WTC11 (cell line): ENCODE data around the gene WRAP73. TPM values are rescaled to one million over a fixed set of nuclear protein-coding genes. Genes with fewer than 3 reads are reported as not detected.

Experiments used
- ATAC-seq: fragments of 200-7000 bp; cut with Tn5 transposase; 2 replicates; pipeline ENCODE4 v1.10.0; 2021; ENCODE audit warnings: mild to moderate bottlenecking, moderate library complexity
- CTCF ChIA-PET: fragments of 300-600 bp; sonication (Branson Sonifier 250); formaldehyde crosslinking; loops from one replicate; lab custom pipeline; 2021; ENCODE audit warnings: antibody characterized with exemption; lab: Charles Lee
- POLR2A ChIA-PET: fragments of 350-600 bp; sonication (Branson Sonifier 250); formaldehyde crosslinking; loops from one replicate; lab custom pipeline; 2021; ENCODE audit warnings: antibody characterized with exemption; lab: Charles Lee
- DNase-seq: peaks from one replicate; pipeline ENCODE4 v3.0.0; 2021; ENCODE audit warnings: low spot score
- H3K27ac Mint-ChIP-seq: 2 replicates; pipeline ENCODE4 v1.8.0; 2021; ENCODE audit warnings: mixed read lengths
- H3K27me3 Mint-ChIP-seq: 2 replicates; pipeline ENCODE4 v1.8.0; 2021; ENCODE audit warnings: low read depth, mild to moderate bottlenecking, moderate library complexity, mixed read lengths
- H3K36me3 Mint-ChIP-seq: 2 replicates; pipeline ENCODE4 v1.8.0; 2021; ENCODE audit warnings: mixed read lengths
- H3K4me1 Mint-ChIP-seq: 2 replicates; pipeline ENCODE4 v1.8.0; 2022; ENCODE audit warnings: mixed read lengths
- H3K4me3 Mint-ChIP-seq: 2 replicates; pipeline ENCODE4 v1.8.0; 2021; ENCODE audit warnings: mild to moderate bottlenecking, moderate library complexity, mixed read lengths
- H3K9me3 Mint-ChIP-seq: 2 replicates; pipeline ENCODE4 v1.8.0; 2021; ENCODE audit warnings: mixed read lengths
- CREB1 ChIP-seq: sonication (generic); formaldehyde crosslinking; IDR thresholded peaks from 2 replicates; pipeline ENCODE4 v1.8.0; 2023; ENCODE audit warnings: mild to moderate bottlenecking, missing genetic modification reagents
- GRHL2 ChIP-seq: fragments of 250-450 bp; sonication (Bioruptor Pico); IDR thresholded peaks from 2 replicates; pipeline ENCODE4 v1.8.0; 2022; ENCODE audit warnings: mild to moderate bottlenecking, moderate library complexity; ENCODE audit not compliant: insufficient replicate concordance, severe bottlenecking
- GTF2I ChIP-seq: fragments of 250-450 bp; sonication (Bioruptor Pico); conservative IDR thresholded peaks from 2 replicates; pipeline ENCODE4 v1.4.0; 2021; ENCODE audit warnings: mild to moderate bottlenecking
- IRF2 ChIP-seq: sonication (generic); formaldehyde crosslinking; IDR thresholded peaks from 2 replicates; pipeline ENCODE4 v1.8.0; 2022; ENCODE audit warnings: low read depth, missing genetic modification reagents, borderline replicate concordance
- JUN ChIP-seq: sonication (generic); formaldehyde crosslinking; IDR thresholded peaks from 2 replicates; pipeline ENCODE4 v1.8.0; 2023; ENCODE audit warnings: mild to moderate bottlenecking, missing genetic modification reagents
- NFATC4 ChIP-seq: fragments of 250-450 bp; sonication (Bioruptor Pico); IDR thresholded peaks from 2 replicates; pipeline ENCODE4 v1.9.0; 2021; ENCODE audit warnings: mild to moderate bottlenecking
- RORB ChIP-seq: fragments of 250-450 bp; sonication (Bioruptor Pico); IDR thresholded peaks from 2 replicates; pipeline ENCODE4 v1.9.0; 2021; ENCODE audit warnings: mild to moderate bottlenecking
- SOX15 ChIP-seq: fragments of 250-450 bp; sonication (Bioruptor Pico); IDR thresholded peaks from 2 replicates; pipeline ENCODE4 v1.9.0; 2021; ENCODE audit warnings: mild to moderate bottlenecking
- ZNF317 ChIP-seq: sonication (generic); formaldehyde crosslinking; IDR thresholded peaks from 2 replicates; pipeline ENCODE4 v1.8.1; 2023; ENCODE audit warnings: low read depth, mild to moderate bottlenecking, moderate library complexity, missing genetic modification reagents, borderline replicate concordance
- total RNA-seq: library from RNA; stranded (reverse); gene quantifications from 3 replicates; pipeline ENCODE4 v1.2.3, GENCODE V29; 2021
- TF ChIP-seq, protein P1 (sequence below): fragments of 250-450 bp; sonication (Bioruptor Pico); IDR thresholded peaks from 2 replicates; pipeline ENCODE4 v1.9.0; 2021; ENCODE audit warnings: mild to moderate bottlenecking, borderline replicate concordance
- TF ChIP-seq, protein P2 (sequence below): sonication (generic); formaldehyde crosslinking; IDR thresholded peaks from 2 replicates; pipeline ENCODE4 v1.8.1; 2023; ENCODE audit warnings: mild to moderate bottlenecking, missing genetic modification reagents
- TF ChIP-seq, protein P3 (sequence below): sonication (generic); formaldehyde crosslinking; conservative IDR thresholded peaks from 2 replicates; pipeline ENCODE4 v1.8.1; 2023; ENCODE audit warnings: mild to moderate bottlenecking, low read depth, missing genetic modification reagents, moderate library complexity
- TF ChIP-seq, protein P4 (sequence below): sonication (generic); formaldehyde crosslinking; IDR thresholded peaks from 2 replicates; pipeline ENCODE4 v1.8.0; 2023; ENCODE audit warnings: missing genetic modification reagents, mild to moderate bottlenecking, borderline replicate concordance
- TF ChIP-seq, protein P5 (sequence below): fragments of 250-450 bp; sonication (Bioruptor Pico); IDR thresholded peaks from 2 replicates; pipeline ENCODE4 v2.1.2; 2022; ENCODE audit warnings: mild to moderate bottlenecking, moderate library complexity
- TF ChIP-seq, protein P6 (sequence below): sonication (generic); formaldehyde crosslinking; IDR thresholded peaks from 2 replicates; pipeline ENCODE4 v1.8.0; 2022; ENCODE audit warnings: missing genetic modification reagents
- TF ChIP-seq, protein P7 (sequence below): sonication (generic); formaldehyde crosslinking; IDR thresholded peaks from 2 replicates; pipeline ENCODE4 v1.8.1; 2022; ENCODE audit warnings: missing genetic modification reagents, borderline replicate concordance

The WRAP73 gene
- total RNA-seq, 1 experiment from 2014 or later: 39.2 TPM

DNA sequence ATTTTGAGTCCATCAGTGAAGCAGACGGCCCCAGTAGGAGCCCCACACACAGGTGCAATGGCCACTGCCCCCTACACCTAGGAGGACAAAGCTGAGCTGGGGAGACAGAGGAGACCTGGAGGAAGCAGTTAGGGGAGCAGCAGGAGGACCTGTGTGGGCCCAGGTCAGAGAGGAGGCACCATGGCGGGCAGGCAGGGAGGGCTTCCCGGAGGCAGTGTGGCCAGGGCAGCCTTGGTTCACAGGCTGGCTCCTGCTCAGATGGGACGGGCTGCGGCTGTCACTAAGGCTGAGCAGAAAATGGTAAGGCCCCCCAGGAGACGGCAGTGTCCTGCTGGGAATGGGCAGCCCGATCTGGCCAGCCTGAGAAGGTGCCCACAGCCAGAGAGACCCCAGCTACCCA lies 54.0 kb downstream of the WRAP73 start:
- CTCF ChIA-PET: interaction anchor here (2.6 kb wide), 1 partner anchor 23 kb away, joined by 11 read pairs; no protein-coding TSS in a partner anchor
- ATAC-seq: no peak

More for the DNA sequence above, 54.0 kb downstream of the WRAP73 start:
- H3K27ac Mint-ChIP-seq: no peak overlapping the region
- H3K4me1 Mint-ChIP-seq: peaks cover 20% of the 10 kb centered on the region
- TF ChIP-seq, protein P1, sequence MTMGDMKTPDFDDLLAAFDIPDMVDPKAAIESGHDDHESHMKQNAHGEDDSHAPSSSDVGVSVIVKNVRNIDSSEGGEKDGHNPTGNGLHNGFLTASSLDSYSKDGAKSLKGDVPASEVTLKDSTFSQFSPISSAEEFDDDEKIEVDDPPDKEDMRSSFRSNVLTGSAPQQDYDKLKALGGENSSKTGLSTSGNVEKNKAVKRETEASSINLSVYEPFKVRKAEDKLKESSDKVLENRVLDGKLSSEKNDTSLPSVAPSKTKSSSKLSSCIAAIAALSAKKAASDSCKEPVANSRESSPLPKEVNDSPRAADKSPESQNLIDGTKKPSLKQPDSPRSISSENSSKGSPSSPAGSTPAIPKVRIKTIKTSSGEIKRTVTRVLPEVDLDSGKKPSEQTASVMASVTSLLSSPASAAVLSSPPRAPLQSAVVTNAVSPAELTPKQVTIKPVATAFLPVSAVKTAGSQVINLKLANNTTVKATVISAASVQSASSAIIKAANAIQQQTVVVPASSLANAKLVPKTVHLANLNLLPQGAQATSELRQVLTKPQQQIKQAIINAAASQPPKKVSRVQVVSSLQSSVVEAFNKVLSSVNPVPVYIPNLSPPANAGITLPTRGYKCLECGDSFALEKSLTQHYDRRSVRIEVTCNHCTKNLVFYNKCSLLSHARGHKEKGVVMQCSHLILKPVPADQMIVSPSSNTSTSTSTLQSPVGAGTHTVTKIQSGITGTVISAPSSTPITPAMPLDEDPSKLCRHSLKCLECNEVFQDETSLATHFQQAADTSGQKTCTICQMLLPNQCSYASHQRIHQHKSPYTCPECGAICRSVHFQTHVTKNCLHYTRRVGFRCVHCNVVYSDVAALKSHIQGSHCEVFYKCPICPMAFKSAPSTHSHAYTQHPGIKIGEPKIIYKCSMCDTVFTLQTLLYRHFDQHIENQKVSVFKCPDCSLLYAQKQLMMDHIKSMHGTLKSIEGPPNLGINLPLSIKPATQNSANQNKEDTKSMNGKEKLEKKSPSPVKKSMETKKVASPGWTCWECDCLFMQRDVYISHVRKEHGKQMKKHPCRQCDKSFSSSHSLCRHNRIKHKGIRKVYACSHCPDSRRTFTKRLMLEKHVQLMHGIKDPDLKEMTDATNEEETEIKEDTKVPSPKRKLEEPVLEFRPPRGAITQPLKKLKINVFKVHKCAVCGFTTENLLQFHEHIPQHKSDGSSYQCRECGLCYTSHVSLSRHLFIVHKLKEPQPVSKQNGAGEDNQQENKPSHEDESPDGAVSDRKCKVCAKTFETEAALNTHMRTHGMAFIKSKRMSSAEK (CRISPR knock-in tag): no peak
- TF ChIP-seq GTF2I (CRISPR knock-in tag) (no peak), CREB1 (CRISPR knock-in tag) (no peak), JUN (no peak), IRF2 (CRISPR knock-in tag) (no peak), RORB (CRISPR knock-in tag) (no peak), NFATC4 (CRISPR knock-in tag) (no peak), GRHL2 (CRISPR knock-in tag) (no peak), SOX15 (no peak), ZNF317 (CRISPR knock-in tag) (no peak)
- TF ChIP-seq, protein P2, sequence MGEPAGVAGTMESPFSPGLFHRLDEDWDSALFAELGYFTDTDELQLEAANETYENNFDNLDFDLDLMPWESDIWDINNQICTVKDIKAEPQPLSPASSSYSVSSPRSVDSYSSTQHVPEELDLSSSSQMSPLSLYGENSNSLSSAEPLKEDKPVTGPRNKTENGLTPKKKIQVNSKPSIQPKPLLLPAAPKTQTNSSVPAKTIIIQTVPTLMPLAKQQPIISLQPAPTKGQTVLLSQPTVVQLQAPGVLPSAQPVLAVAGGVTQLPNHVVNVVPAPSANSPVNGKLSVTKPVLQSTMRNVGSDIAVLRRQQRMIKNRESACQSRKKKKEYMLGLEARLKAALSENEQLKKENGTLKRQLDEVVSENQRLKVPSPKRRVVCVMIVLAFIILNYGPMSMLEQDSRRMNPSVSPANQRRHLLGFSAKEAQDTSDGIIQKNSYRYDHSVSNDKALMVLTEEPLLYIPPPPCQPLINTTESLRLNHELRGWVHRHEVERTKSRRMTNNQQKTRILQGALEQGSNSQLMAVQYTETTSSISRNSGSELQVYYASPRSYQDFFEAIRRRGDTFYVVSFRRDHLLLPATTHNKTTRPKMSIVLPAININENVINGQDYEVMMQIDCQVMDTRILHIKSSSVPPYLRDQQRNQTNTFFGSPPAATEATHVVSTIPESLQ (CRISPR knock-in tag): no peak
- TF ChIP-seq, protein P3, sequence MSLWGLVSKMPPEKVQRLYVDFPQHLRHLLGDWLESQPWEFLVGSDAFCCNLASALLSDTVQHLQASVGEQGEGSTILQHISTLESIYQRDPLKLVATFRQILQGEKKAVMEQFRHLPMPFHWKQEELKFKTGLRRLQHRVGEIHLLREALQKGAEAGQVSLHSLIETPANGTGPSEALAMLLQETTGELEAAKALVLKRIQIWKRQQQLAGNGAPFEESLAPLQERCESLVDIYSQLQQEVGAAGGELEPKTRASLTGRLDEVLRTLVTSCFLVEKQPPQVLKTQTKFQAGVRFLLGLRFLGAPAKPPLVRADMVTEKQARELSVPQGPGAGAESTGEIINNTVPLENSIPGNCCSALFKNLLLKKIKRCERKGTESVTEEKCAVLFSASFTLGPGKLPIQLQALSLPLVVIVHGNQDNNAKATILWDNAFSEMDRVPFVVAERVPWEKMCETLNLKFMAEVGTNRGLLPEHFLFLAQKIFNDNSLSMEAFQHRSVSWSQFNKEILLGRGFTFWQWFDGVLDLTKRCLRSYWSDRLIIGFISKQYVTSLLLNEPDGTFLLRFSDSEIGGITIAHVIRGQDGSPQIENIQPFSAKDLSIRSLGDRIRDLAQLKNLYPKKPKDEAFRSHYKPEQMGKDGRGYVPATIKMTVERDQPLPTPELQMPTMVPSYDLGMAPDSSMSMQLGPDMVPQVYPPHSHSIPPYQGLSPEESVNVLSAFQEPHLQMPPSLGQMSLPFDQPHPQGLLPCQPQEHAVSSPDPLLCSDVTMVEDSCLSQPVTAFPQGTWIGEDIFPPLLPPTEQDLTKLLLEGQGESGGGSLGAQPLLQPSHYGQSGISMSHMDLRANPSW (CRISPR knock-in tag): no peak
- TF ChIP-seq, protein P4, sequence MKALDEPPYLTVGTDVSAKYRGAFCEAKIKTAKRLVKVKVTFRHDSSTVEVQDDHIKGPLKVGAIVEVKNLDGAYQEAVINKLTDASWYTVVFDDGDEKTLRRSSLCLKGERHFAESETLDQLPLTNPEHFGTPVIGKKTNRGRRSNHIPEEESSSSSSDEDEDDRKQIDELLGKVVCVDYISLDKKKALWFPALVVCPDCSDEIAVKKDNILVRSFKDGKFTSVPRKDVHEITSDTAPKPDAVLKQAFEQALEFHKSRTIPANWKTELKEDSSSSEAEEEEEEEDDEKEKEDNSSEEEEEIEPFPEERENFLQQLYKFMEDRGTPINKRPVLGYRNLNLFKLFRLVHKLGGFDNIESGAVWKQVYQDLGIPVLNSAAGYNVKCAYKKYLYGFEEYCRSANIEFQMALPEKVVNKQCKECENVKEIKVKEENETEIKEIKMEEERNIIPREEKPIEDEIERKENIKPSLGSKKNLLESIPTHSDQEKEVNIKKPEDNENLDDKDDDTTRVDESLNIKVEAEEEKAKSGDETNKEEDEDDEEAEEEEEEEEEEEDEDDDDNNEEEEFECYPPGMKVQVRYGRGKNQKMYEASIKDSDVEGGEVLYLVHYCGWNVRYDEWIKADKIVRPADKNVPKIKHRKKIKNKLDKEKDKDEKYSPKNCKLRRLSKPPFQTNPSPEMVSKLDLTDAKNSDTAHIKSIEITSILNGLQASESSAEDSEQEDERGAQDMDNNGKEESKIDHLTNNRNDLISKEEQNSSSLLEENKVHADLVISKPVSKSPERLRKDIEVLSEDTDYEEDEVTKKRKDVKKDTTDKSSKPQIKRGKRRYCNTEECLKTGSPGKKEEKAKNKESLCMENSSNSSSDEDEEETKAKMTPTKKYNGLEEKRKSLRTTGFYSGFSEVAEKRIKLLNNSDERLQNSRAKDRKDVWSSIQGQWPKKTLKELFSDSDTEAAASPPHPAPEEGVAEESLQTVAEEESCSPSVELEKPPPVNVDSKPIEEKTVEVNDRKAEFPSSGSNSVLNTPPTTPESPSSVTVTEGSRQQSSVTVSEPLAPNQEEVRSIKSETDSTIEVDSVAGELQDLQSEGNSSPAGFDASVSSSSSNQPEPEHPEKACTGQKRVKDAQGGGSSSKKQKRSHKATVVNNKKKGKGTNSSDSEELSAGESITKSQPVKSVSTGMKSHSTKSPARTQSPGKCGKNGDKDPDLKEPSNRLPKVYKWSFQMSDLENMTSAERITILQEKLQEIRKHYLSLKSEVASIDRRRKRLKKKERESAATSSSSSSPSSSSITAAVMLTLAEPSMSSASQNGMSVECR (CRISPR knock-in tag): no peak
- TF ChIP-seq, protein P5, sequence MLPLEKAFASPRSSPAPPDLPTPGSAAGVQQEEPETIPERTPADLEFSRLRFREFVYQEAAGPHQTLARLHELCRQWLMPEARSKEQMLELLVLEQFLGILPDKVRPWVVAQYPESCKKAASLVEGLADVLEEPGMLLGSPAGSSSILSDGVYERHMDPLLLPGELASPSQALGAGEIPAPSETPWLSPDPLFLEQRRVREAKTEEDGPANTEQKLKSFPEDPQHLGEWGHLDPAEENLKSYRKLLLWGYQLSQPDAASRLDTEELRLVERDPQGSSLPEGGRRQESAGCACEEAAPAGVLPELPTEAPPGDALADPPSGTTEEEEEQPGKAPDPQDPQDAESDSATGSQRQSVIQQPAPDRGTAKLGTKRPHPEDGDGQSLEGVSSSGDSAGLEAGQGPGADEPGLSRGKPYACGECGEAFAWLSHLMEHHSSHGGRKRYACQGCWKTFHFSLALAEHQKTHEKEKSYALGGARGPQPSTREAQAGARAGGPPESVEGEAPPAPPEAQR (CRISPR knock-in tag): no peak
- TF ChIP-seq, protein P6, sequence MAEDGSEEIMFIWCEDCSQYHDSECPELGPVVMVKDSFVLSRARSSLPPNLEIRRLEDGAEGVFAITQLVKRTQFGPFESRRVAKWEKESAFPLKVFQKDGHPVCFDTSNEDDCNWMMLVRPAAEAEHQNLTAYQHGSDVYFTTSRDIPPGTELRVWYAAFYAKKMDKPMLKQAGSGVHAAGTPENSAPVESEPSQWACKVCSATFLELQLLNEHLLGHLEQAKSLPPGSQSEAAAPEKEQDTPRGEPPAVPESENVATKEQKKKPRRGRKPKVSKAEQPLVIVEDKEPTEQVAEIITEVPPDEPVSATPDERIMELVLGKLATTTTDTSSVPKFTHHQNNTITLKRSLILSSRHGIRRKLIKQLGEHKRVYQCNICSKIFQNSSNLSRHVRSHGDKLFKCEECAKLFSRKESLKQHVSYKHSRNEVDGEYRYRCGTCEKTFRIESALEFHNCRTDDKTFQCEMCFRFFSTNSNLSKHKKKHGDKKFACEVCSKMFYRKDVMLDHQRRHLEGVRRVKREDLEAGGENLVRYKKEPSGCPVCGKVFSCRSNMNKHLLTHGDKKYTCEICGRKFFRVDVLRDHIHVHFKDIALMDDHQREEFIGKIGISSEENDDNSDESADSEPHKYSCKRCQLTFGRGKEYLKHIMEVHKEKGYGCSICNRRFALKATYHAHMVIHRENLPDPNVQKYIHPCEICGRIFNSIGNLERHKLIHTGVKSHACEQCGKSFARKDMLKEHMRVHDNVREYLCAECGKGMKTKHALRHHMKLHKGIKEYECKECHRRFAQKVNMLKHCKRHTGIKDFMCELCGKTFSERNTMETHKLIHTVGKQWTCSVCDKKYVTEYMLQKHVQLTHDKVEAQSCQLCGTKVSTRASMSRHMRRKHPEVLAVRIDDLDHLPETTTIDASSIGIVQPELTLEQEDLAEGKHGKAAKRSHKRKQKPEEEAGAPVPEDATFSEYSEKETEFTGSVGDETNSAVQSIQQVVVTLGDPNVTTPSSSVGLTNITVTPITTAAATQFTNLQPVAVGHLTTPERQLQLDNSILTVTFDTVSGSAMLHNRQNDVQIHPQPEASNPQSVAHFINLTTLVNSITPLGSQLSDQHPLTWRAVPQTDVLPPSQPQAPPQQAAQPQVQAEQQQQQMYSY (CRISPR knock-in tag): no peak
- TF ChIP-seq, protein P7, sequence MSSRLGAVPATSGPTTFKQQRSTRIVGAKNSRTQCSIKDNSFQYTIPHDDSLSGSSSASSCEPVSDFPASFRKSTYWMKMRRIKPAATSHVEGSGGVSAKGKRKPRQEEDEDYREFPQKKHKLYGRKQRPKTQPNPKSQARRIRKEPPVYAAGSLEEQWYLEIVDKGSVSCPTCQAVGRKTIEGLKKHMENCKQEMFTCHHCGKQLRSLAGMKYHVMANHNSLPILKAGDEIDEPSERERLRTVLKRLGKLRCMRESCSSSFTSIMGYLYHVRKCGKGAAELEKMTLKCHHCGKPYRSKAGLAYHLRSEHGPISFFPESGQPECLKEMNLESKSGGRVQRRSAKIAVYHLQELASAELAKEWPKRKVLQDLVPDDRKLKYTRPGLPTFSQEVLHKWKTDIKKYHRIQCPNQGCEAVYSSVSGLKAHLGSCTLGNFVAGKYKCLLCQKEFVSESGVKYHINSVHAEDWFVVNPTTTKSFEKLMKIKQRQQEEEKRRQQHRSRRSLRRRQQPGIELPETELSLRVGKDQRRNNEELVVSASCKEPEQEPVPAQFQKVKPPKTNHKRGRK: no peak
- DNase-seq: no peak
- H3K36me3 Mint-ChIP-seq: no peaks in the 10 kb centered on the region
- H3K27me3 Mint-ChIP-seq: no peaks in the 10 kb centered on the region
- H3K4me3 Mint-ChIP-seq: no peak overlapping the region
- POLR2A ChIA-PET: no interaction called here
- no peaks in the 10 kb centered on the region for H3K9me3 Mint-ChIP-seq
